Ammon's horn (tissue), 1 donor: Measurements from ENCODE around the gene CFL1.
A peak's percentile ranks its signal among the peaks of the same experiment; 100 is the strongest.
"Not testable (repeated sequence)": the region's sequence is repeated elsewhere in the genome, so short reads cannot be mapped to it uniquely, and the experiment has no call there.

Source experiments
- DNase-seq: peaks from one replicate; pipeline ENCODE4 v3.0.0-alpha.2; 2016; ENCODE audit warnings: low spot score

The CFL1 gene

GRCh38 chr11:65857853-65858680 is at the start of gene CFL1:
Gene CFL1, minus strand, starts transcription at chr11:65858180. Its CDS starts 81 bp downstream, at chr11:65858099.
- DNase-seq, result peak; percentile 98

GRCh38 chr11:65906602-65907001 is 48.6 kb upstream of the CFL1 start:
- no peak for DNase-seq

- DNase-seq, result no peak
Measured at GRCh38 chr11:65903715-65904114, 45.7 kb upstream of the CFL1 start.

- no peak for DNase-seq
Measured at GRCh38 chr11:65903068-65903481, 45.1 kb upstream of the CFL1 start.

- DNase-seq, result no peak
Measured at GRCh38 chr11:65900899-65901180, 42.9 kb upstream of the CFL1 start.

- peak; percentile 73 for DNase-seq
Measured at GRCh38 chr11:65900125-65900898, 42.3 kb upstream of the CFL1 start, which contains the start of gene FOSL1. Gene FOSL1, minus strand, starts transcription at chr11:65900388. Its CDS starts 49 bp downstream, at chr11:65900339.

- no peak for DNase-seq
Measured at GRCh38 chr11:65899356-65900124, 41.6 kb upstream of the CFL1 start.

- DNase-seq, result no peak
Measured at GRCh38 chr11:65898656-65899355, 40.8 kb upstream of the CFL1 start.

GRCh38 chr11:65897020-65897471 is 39.1 kb upstream of the CFL1 start:
- no peak for DNase-seq

- no peak for DNase-seq
Measured at GRCh38 chr11:65896034-65896999, 38.3 kb upstream of the CFL1 start.

- no peak for DNase-seq
Measured at GRCh38 chr11:65895482-65895981, 37.6 kb upstream of the CFL1 start.

- peak; percentile 60 for DNase-seq
Measured at GRCh38 chr11:65894034-65894591, 36.1 kb upstream of the CFL1 start.

GRCh38 chr11:65892661-65893317 is 34.8 kb upstream of the CFL1 start:
- DNase-seq, result no peak

- not testable (repeated sequence) for DNase-seq
Measured at GRCh38 chr11:65892137-65892540, 34.2 kb upstream of the CFL1 start.

- no peak for DNase-seq
Measured at GRCh38 chr11:65891219-65892136, 33.5 kb upstream of the CFL1 start.

- peak; percentile 98 for DNase-seq
Measured at GRCh38 chr11:65890324-65891218, 32.6 kb upstream of the CFL1 start, which contains the start of gene CCDC85B. Gene CCDC85B, plus strand, starts transcription at chr11:65890673. Its CDS starts 111 bp downstream, at chr11:65890784.

GRCh38 chr11:65888163-65888814 is 30.3 kb upstream of the CFL1 start, which contains the start of gene FIBP:
Gene FIBP, minus strand, starts transcription at chr11:65888471. Its CDS starts 53 bp downstream, at chr11:65888418.
- peak; percentile 98 for DNase-seq
